K562 (cell line): ENCODE measurements around the gene PFKFB2. TPM values are rescaled to one million over a fixed set of nuclear protein-coding genes. Genes with fewer than 3 reads are reported as not detected.

Source experiments
- BDP1 ChIP-seq: IDR thresholded peaks from 3 replicates; pipeline ENCODE4 v1.6.1; 2011; ENCODE audit not compliant: insufficient read length, insufficient read depth
- HMGN3 ChIP-seq: IDR thresholded peaks from 2 replicates; pipeline ENCODE4 v1.6.1; 2011; ENCODE audit warnings: borderline replicate concordance, low read depth, mild to moderate bottlenecking, mixed read lengths, low read length; ENCODE audit not compliant: insufficient read length; ENCODE audit errors: extremely low read depth
- KLF10 ChIP-seq: fragments of 250-450 bp; sonication (Bioruptor Pico); IDR thresholded peaks from 2 replicates; pipeline ENCODE4 v1.6.1; 2021; ENCODE audit warnings: matching md5 sums
- NFE2L1 ChIP-seq: fragments of 450-650 bp; IDR thresholded peaks from 2 replicates; pipeline ENCODE4 v1.6.1; 2016; ENCODE audit warnings: missing genetic modification characterization, low read depth, mild to moderate bottlenecking, missing compliant biosample characterization, moderate library complexity, borderline replicate concordance
- NFIC ChIP-seq: fragments of 450-650 bp; IDR thresholded peaks from 2 replicates; pipeline ENCODE4 v1.6.1; 2017; ENCODE audit warnings: mild to moderate bottlenecking, inconsistent platforms
- NONO ChIP-seq, 2 experiments: fragments of 200-400 bp in 1 of 2; fragments of 450-650 bp in 1 of 2; formaldehyde crosslinking in 1 of 2; IDR thresholded peaks; 2 replicates each; pipeline ENCODE4 v1.6.1; 2017; ENCODE audit warnings: low read depth in 2 of 2, mild to moderate bottlenecking in 2 of 2, moderate library complexity in 2 of 2, low read length in 1 of 2
- RBM17 ChIP-seq: fragments of 200-400 bp; formaldehyde crosslinking; IDR thresholded peaks from 2 replicates; pipeline ENCODE4 v1.6.1; 2017; ENCODE audit warnings: low read depth, mild to moderate bottlenecking, low read length, borderline replicate concordance
- SMAD2 ChIP-seq: fragments of 150-350 bp; IDR thresholded peaks from 2 replicates; pipeline ENCODE4 v1.6.1; 2014; ENCODE audit warnings: low read depth, mild to moderate bottlenecking, low read length
- TBP ChIP-seq: optimal IDR thresholded peaks from 2 replicates; pipeline ENCODE3; 2011; ENCODE audit warnings: low read depth, low read length, improper control_type of control experiment
- ZNF311 ChIP-seq: fragments of 250-450 bp; sonication (Bioruptor Pico); IDR thresholded peaks from 2 replicates; pipeline ENCODE4 v1.4.0; 2020; ENCODE audit warnings: mild to moderate bottlenecking, moderate library complexity
- ZNF561 ChIP-seq: fragments of 450-650 bp; formaldehyde crosslinking; conservative IDR thresholded peaks from 2 replicates; pipeline ENCODE4 v1.4.0; 2020; ENCODE audit warnings: mild to moderate bottlenecking, moderate library complexity
- polyA plus RNA-seq, 8 experiments: library from polyadenylated mRNA; depleted of rRNA in 4 of 8; stranded (reverse) in 5 of 8; unstranded in 3 of 8; fragments of >200 nt; fragmentation: Nextera tagmentation in 2 of 8; fragmentation: Illumina TruSeq in 1 of 8; extraction: Ambion mirVana in 2 of 8; extraction: Trizol in 1 of 8; gene quantifications; 2 replicates each; pipeline versions ENCODE4 v1.2.1 to v1.2.3, GENCODE V29; 2011 to 2014; ENCODE audit warnings: inconsistent platforms in 1 of 8, missing spikeins in 1 of 8
- total RNA-seq, 7 experiments: library from RNA; depleted of rRNA in 6 of 7; stranded (reverse); fragments of >200 nt in 6 of 7; fragmentation: Illumina TruSeq in 2 of 7; extraction: Trizol in 2 of 7; gene quantifications; 2 replicates each; pipeline versions ENCODE4 v1.2.1 to v1.2.3, GENCODE V29; 2011 to 2021; ENCODE audit warnings: low replicate concordance in 1 of 7
- TF ChIP-seq, protein P1 (sequence below): fragments of 250-450 bp; sonication (Bioruptor Pico); IDR thresholded peaks from 2 replicates; pipeline ENCODE4 v1.4.0; 2020; ENCODE audit warnings: mild to moderate bottlenecking, moderate library complexity
- TF ChIP-seq, protein P2 (sequence below): fragments of 200-600 bp; sonication (generic); IDR thresholded peaks from one replicate; pipeline ENCODE4 v1.6.1; 2012; ENCODE audit warnings: mild to moderate bottlenecking, low read depth, low read length, inconsistent platforms
- TF ChIP-seq, protein P3 (sequence below): fragments of 250-450 bp; sonication (Bioruptor Pico); IDR thresholded peaks from 2 replicates; pipeline ENCODE4 v1.9.0; 2021; ENCODE audit warnings: mild to moderate bottlenecking, inconsistent platforms

Gene PFKFB2
- total and polyA plus RNA-seq, 9 of the 15 experiments (the other 6 are each of a cell fraction or from before 2014, with no cell fraction given) = 6.9 to 26.0 (median 16.4) TPM

DNA sequence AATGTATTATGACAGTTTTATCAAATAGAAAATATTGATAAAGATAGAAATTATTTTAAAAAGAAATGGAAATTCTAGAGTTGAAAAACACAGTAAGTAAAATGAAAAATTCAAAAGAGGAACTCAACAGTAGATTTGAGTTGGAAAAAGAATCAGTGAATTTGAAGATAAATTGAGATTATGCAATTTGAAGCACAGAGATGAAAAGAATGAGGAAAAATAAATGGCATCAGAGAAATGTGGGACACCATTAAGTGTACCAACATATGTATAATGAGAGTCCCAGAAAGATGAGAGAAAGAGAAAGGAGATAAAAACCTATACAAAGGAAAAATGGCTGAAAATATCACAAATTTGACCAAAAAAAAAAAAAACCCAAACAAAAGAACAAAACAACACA, 76.0 kb downstream of the PFKFB2 start (continued):
- TF ChIP-seq NFIC (no peak), HMGN3 (no peak), TBP (no peak), NONO (IDR thresholded peaks at IDR 0.05; ENCODE audit: low read depth in 2 of 2, low read length in 1 of 2) (no peak), RBM17 (no peak), KLF10 (CRISPR knock-in tag) (no peak), ZNF311 (CRISPR knock-in tag) (no peak), SMAD2 (no peak), ZNF561 (CRISPR knock-in tag) (no peak), BDP1 (no peak), NFE2L1 (tag) (no peak)
- TF ChIP-seq, protein P1, sequence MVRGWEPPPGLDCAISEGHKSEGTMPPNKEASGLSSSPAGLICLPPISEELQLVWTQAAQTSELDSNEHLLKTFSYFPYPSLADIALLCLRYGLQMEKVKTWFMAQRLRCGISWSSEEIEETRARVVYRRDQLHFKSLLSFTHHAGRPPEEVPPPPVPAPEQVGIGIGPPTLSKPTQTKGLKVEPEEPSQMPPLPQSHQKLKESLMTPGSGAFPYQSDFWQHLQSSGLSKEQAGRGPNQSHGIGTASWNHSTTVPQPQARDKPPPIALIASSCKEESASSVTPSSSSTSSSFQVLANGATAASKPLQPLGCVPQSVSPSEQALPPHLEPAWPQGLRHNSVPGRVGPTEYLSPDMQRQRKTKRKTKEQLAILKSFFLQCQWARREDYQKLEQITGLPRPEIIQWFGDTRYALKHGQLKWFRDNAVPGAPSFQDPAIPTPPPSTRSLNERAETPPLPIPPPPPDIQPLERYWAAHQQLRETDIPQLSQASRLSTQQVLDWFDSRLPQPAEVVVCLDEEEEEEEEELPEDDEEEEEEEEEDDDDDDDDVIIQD (CRISPR knock-in tag) = no peak
- TF ChIP-seq, protein P2, sequence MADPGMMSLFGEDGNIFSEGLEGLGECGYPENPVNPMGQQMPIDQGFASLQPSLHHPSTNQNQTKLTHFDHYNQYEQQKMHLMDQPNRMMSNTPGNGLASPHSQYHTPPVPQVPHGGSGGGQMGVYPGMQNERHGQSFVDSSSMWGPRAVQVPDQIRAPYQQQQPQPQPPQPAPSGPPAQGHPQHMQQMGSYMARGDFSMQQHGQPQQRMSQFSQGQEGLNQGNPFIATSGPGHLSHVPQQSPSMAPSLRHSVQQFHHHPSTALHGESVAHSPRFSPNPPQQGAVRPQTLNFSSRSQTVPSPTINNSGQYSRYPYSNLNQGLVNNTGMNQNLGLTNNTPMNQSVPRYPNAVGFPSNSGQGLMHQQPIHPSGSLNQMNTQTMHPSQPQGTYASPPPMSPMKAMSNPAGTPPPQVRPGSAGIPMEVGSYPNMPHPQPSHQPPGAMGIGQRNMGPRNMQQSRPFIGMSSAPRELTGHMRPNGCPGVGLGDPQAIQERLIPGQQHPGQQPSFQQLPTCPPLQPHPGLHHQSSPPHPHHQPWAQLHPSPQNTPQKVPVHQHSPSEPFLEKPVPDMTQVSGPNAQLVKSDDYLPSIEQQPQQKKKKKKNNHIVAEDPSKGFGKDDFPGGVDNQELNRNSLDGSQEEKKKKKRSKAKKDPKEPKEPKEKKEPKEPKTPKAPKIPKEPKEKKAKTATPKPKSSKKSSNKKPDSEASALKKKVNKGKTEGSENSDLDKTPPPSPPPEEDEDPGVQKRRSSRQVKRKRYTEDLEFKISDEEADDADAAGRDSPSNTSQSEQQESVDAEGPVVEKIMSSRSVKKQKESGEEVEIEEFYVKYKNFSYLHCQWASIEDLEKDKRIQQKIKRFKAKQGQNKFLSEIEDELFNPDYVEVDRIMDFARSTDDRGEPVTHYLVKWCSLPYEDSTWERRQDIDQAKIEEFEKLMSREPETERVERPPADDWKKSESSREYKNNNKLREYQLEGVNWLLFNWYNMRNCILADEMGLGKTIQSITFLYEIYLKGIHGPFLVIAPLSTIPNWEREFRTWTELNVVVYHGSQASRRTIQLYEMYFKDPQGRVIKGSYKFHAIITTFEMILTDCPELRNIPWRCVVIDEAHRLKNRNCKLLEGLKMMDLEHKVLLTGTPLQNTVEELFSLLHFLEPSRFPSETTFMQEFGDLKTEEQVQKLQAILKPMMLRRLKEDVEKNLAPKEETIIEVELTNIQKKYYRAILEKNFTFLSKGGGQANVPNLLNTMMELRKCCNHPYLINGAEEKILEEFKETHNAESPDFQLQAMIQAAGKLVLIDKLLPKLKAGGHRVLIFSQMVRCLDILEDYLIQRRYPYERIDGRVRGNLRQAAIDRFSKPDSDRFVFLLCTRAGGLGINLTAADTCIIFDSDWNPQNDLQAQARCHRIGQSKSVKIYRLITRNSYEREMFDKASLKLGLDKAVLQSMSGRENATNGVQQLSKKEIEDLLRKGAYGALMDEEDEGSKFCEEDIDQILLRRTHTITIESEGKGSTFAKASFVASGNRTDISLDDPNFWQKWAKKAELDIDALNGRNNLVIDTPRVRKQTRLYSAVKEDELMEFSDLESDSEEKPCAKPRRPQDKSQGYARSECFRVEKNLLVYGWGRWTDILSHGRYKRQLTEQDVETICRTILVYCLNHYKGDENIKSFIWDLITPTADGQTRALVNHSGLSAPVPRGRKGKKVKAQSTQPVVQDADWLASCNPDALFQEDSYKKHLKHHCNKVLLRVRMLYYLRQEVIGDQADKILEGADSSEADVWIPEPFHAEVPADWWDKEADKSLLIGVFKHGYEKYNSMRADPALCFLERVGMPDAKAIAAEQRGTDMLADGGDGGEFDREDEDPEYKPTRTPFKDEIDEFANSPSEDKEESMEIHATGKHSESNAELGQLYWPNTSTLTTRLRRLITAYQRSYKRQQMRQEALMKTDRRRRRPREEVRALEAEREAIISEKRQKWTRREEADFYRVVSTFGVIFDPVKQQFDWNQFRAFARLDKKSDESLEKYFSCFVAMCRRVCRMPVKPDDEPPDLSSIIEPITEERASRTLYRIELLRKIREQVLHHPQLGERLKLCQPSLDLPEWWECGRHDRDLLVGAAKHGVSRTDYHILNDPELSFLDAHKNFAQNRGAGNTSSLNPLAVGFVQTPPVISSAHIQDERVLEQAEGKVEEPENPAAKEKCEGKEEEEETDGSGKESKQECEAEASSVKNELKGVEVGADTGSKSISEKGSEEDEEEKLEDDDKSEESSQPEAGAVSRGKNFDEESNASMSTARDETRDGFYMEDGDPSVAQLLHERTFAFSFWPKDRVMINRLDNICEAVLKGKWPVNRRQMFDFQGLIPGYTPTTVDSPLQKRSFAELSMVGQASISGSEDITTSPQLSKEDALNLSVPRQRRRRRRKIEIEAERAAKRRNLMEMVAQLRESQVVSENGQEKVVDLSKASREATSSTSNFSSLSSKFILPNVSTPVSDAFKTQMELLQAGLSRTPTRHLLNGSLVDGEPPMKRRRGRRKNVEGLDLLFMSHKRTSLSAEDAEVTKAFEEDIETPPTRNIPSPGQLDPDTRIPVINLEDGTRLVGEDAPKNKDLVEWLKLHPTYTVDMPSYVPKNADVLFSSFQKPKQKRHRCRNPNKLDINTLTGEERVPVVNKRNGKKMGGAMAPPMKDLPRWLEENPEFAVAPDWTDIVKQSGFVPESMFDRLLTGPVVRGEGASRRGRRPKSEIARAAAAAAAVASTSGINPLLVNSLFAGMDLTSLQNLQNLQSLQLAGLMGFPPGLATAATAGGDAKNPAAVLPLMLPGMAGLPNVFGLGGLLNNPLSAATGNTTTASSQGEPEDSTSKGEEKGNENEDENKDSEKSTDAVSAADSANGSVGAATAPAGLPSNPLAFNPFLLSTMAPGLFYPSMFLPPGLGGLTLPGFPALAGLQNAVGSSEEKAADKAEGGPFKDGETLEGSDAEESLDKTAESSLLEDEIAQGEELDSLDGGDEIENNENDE = no peak
- TF ChIP-seq, protein P3, sequence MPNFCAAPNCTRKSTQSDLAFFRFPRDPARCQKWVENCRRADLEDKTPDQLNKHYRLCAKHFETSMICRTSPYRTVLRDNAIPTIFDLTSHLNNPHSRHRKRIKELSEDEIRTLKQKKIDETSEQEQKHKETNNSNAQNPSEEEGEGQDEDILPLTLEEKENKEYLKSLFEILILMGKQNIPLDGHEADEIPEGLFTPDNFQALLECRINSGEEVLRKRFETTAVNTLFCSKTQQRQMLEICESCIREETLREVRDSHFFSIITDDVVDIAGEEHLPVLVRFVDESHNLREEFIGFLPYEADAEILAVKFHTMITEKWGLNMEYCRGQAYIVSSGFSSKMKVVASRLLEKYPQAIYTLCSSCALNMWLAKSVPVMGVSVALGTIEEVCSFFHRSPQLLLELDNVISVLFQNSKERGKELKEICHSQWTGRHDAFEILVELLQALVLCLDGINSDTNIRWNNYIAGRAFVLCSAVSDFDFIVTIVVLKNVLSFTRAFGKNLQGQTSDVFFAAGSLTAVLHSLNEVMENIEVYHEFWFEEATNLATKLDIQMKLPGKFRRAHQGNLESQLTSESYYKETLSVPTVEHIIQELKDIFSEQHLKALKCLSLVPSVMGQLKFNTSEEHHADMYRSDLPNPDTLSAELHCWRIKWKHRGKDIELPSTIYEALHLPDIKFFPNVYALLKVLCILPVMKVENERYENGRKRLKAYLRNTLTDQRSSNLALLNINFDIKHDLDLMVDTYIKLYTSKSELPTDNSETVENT (CRISPR knock-in tag) = no peak
